ENCODE results near the gene WDR81.
"Not testable (repeated sequence)": the region's sequence is repeated elsewhere in the genome, so short reads cannot be mapped to it uniquely, and the experiment has no call there.

WDR81 gene

GRCh38 chr17:1693339-1693738, 31.2 kb upstream of the WDR81 start:
- TF ChIP-seq, protein P1, sequence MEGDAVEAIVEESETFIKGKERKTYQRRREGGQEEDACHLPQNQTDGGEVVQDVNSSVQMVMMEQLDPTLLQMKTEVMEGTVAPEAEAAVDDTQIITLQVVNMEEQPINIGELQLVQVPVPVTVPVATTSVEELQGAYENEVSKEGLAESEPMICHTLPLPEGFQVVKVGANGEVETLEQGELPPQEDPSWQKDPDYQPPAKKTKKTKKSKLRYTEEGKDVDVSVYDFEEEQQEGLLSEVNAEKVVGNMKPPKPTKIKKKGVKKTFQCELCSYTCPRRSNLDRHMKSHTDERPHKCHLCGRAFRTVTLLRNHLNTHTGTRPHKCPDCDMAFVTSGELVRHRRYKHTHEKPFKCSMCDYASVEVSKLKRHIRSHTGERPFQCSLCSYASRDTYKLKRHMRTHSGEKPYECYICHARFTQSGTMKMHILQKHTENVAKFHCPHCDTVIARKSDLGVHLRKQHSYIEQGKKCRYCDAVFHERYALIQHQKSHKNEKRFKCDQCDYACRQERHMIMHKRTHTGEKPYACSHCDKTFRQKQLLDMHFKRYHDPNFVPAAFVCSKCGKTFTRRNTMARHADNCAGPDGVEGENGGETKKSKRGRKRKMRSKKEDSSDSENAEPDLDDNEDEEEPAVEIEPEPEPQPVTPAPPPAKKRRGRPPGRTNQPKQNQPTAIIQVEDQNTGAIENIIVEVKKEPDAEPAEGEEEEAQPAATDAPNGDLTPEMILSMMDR (IDR thresholded peaks at IDR 0.05; ENCODE audit: extremely low read depth, missing control alignments), result no peak

GRCh38 chr17:1695365-1695764, 29.1 kb upstream of the WDR81 start:
- peak; percentile 66 for DNase-seq (ENCODE audit: low spot score)
- TF ChIP-seq, protein P1 (IDR thresholded peaks at IDR 0.05; ENCODE audit: extremely low read depth, missing control alignments), result no peak

More at GRCh38 chr17:1693339-1693738, 31.2 kb upstream of the WDR81 start:
- no peak for DNase-seq (ENCODE audit: low spot score)

DNA sequence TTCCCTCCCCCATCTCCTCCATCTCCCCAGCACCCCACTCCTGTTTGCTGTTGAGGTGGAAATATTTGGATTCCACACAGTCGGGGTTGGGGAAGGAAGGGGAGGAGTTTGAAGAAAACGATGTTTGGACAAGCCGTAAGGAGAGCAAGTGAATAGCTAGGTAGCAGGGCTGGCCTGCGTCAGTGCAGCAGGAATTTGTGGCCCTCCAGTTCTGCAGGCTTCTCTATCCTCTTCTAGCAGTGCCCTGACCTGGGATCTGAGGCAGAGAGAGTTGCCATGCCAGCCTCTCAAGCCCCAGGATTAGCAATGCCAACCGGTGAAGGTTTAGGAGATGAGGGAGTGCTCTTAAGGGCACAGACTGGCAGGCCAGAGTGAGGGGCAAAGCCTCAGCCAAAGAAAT, 26.8 kb upstream of the WDR81 start:
- TF ChIP-seq, protein P1 (IDR thresholded peaks at IDR 0.05; ENCODE audit: extremely low read depth, missing control alignments), result no peak
- no peak for DNase-seq (ENCODE audit: low spot score)

DNA sequence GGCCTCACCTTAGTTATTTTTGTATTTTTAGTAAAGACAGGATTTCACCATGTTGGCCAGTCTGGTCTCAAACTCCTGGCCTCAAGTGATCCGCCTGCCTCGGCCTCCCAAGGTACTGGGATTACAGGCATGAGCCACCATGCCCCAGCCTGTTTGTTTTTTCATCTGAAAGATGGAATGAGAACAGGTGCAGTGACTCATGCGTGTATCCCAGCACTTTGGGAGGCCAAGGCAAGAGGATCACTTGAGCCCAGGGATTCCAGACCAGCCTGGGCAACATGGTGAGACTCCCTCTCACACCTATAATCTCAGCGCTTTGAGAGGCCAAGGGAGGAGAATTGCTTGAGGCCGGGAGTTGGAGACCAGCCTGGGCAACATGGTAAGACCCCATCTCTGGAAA, 24.6 kb upstream of the WDR81 start:
- not testable (repeated sequence) for DNase-seq (ENCODE audit: low spot score)

- no peak for DNase-seq (ENCODE audit: low spot score)
- TF ChIP-seq, protein P1 (IDR thresholded peaks at IDR 0.05; ENCODE audit: extremely low read depth, missing control alignments), result no peak
Measured at GRCh38 chr17:1703063-1703462, 21.4 kb upstream of the WDR81 start.

DNA sequence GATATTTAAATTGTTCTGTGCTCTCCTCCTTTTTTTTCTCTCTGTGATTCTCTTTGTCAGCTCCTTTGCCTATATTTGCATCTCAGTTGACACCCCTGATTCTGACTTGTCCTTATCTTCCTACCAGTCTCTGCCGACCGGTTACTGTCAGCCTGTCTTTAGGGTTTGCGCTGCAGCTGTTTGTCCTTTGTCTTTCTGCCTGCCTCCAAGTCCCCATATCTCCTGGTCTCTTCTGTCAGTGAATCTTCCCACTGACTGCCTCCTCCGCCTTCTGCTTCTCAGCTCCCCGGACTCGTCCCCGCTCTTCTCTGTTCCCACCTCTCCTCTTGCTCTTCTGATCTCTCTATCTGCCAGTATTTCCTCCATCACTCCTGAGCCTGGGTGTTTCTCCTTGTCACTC, 19.5 kb upstream of the WDR81 start:
- TF ChIP-seq, protein P1 (IDR thresholded peaks at IDR 0.05; ENCODE audit: extremely low read depth, missing control alignments), result no peak
- DNase-seq (ENCODE audit: low spot score), result no peak

GRCh38 chr17:1707107-1707506, 17.4 kb upstream of the WDR81 start:
- DNase-seq (ENCODE audit: low spot score), result no peak
- TF ChIP-seq, protein P1 (IDR thresholded peaks at IDR 0.05; ENCODE audit: extremely low read depth, missing control alignments), result no peak

DNA sequence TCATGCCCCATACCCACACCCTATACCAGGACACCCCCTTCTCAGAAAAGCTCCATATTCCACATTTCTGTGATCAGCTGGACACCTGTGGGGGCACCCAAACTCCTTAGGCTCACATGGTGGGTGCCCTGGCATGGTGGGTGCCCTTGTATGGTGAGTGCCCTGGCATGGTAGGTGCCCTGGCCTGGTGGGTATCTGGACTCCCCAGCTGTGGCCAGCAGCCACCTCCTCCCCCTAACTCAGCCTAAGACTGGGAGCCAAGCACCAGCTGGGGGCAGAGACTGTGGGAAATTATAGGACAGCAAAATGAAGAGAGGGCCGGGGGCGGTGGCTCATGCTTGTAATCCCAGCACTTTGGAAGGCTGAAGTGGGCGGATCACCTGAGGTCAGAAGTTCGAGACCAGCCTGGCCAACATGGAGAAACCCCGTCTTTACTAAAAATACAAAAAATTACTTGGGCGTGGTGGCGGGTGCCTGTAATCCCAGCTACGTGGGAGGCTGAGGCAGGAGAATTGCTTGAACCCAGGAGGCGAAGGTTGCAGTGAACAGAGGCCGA, 15.6 kb upstream of the WDR81 start:
- not testable (repeated sequence) for DNase-seq (ENCODE audit: low spot score)
